NCI-H526 (cell line): ENCODE results near the gene SPATA2.

Source experiments
- DNase-seq, 2 experiments: peaks; one replicate each; lab custom pipeline; 2025; lab: John Stamatoyannopoulos, UW

The SPATA2 gene

GRCh38 chr20:49858076-49858585 lies 57.2 kb downstream of the SPATA2 start:
- DNase-seq: no peak

- no peak for DNase-seq
These were observed 58.4 kb downstream of the SPATA2 start for GRCh38 chr20:49856904-49857303.

- no peak for DNase-seq
These were observed 61.0 kb downstream of the SPATA2 start for GRCh38 chr20:49854190-49854875.

GRCh38 chr20:49853640-49854039 lies 61.7 kb downstream of the SPATA2 start:
- DNase-seq: no peak
